Activated T-helper 1 cell treated with anti-CD3 and anti-CD28 coated beads, Interleukin-12 subunit alpha, Interleukin-12 subunit beta, Interleukin-2, Interleukin-4 antibody, amounts not matched to agents 30 ng/mL and 10 ng/mL and 1 ng/mL, durations not matched to agents 14 hours and 24 hours and 36 hours (primary cell): ENCODE measurements around the gene FKBP4. TPM values are rescaled to one million over a fixed set of nuclear protein-coding genes. Genes with fewer than 3 reads are reported as not detected.

Source experiments
- DNase-seq: peaks from one replicate; pipeline ENCODE4 v3.0.0; 2021; ENCODE audit warnings: low spot score
- H3K27ac Mint-ChIP-seq: one replicate; pipeline ENCODE4 v1.8.0; 2021; ENCODE audit warnings: mild to moderate bottlenecking, mixed read lengths
- H3K27me3 Mint-ChIP-seq: one replicate; pipeline ENCODE4 v1.8.0; 2022; ENCODE audit warnings: mild to moderate bottlenecking, moderate library complexity, mixed read lengths; ENCODE audit not compliant: insufficient read depth
- H3K36me3 Mint-ChIP-seq: one replicate; pipeline ENCODE4 v1.8.0; 2021; ENCODE audit warnings: low read depth, mixed read lengths
- H3K4me1 Mint-ChIP-seq: one replicate; pipeline ENCODE4 v1.8.0; 2021; ENCODE audit warnings: low read depth, mixed read lengths
- H3K4me3 Mint-ChIP-seq: one replicate; pipeline ENCODE4 v1.8.0; 2021; ENCODE audit warnings: mild to moderate bottlenecking, moderate library complexity, mixed read lengths
- H3K9me3 Mint-ChIP-seq: one replicate; pipeline ENCODE4 v1.8.0; 2021; ENCODE audit warnings: mixed read lengths
- intact Hi-C: fragments of 100-400 bp; cut with micrococcal nuclease; formaldehyde crosslinking; loops from one replicate; pipeline ENCODE4 v1.15.1; 2024
- total RNA-seq: library from RNA; stranded (reverse); gene quantifications from 2 replicates; pipeline ENCODE4 v1.2.3, GENCODE V29; 2022

FKBP4 gene
- total RNA-seq, 1 donor from 2014 or later, result 247 TPM

GRCh38 chr12:2829275-2829674, 34.5 kb downstream of the FKBP4 start:
- H3K27me3 Mint-ChIP-seq, result peaks cover under 1% of the 10 kb centered on the region
- intact Hi-C loops, result no loop called here

GRCh38 chr12:2832550-2833127, 37.9 kb downstream of the FKBP4 start:
- Mint-ChIP-seq H3K27ac (no peak overlapping the region), H3K4me3 (no peak overlapping the region), H3K36me3 (peaks cover 17% of the 10 kb centered on the region), H3K9me3 (no peaks in the 10 kb centered on the region), H3K4me1 (no peaks in the 10 kb centered on the region), H3K27me3 (peaks cover 2% of the 10 kb centered on the region)
- intact Hi-C loops, result no loop called here
- no peak for DNase-seq

More at GRCh38 chr12:2829275-2829674, 34.5 kb downstream of the FKBP4 start:
- Mint-ChIP-seq H3K27ac (no peak overlapping the region), H3K4me1 (no peaks in the 10 kb centered on the region), H3K36me3 (peaks cover 30% of the 10 kb centered on the region), H3K4me3 (no peak overlapping the region), H3K9me3 (no peaks in the 10 kb centered on the region)
- DNase-seq, result no peak

- no peak overlapping the region for H3K27ac Mint-ChIP-seq
- H3K9me3 Mint-ChIP-seq, result no peaks in the 10 kb centered on the region
- H3K36me3 Mint-ChIP-seq, result peaks cover 13% of the 10 kb centered on the region
- H3K4me1 Mint-ChIP-seq, result no peaks in the 10 kb centered on the region
- intact Hi-C loops, result no loop called here
- H3K4me3 Mint-ChIP-seq, result no peak overlapping the region
- no peak for DNase-seq
- peaks cover 2% of the 10 kb centered on the region for H3K27me3 Mint-ChIP-seq
Observed at GRCh38 chr12:2833327-2833726, 38.6 kb downstream of the FKBP4 start.

GRCh38 chr12:2833810-2834209, 39.0 kb downstream of the FKBP4 start:
- Mint-ChIP-seq H3K27ac (no peak overlapping the region), H3K4me1 (no peaks in the 10 kb centered on the region), H3K27me3 (peaks cover 2% of the 10 kb centered on the region), H3K4me3 (no peak overlapping the region), H3K9me3 (no peaks in the 10 kb centered on the region), H3K36me3 (peaks cover 13% of the 10 kb centered on the region)
- intact Hi-C loops, result no loop called here
- no peak for DNase-seq

- Mint-ChIP-seq H3K36me3 (peaks cover 13% of the 10 kb centered on the region), H3K27me3 (peaks cover 2% of the 10 kb centered on the region)
- intact Hi-C loops, result no loop called here
Observed at GRCh38 chr12:2834581-2835491, 40.1 kb downstream of the FKBP4 start, which contains the start of gene NRIP2. TSS of gene NRIP2 (minus strand) at chr12:2835035. CDS start at chr12:2834983, 52 bp downstream.

GRCh38 chr12:2835691-2836403, 41.1 kb downstream of the FKBP4 start:
- DNase-seq, result no peak
- Mint-ChIP-seq H3K4me3 (no peak overlapping the region), H3K4me1 (no peaks in the 10 kb centered on the region), H3K27me3 (peaks cover 2% of the 10 kb centered on the region), H3K36me3 (peaks cover 10% of the 10 kb centered on the region), H3K9me3 (no peaks in the 10 kb centered on the region), H3K27ac (no peak overlapping the region)
- intact Hi-C loops, result no loop called here

More at GRCh38 chr12:2834581-2835491, 40.1 kb downstream of the FKBP4 start, which contains the start of gene NRIP2:
- Mint-ChIP-seq H3K27ac (no peak within 1 kb of the TSS), H3K4me1 (no peaks in the 10 kb centered on the region), H3K4me3 (no peak within 1 kb of the TSS), H3K9me3 (no peaks in the 10 kb centered on the region)
- no peak for DNase-seq

GRCh38 chr12:2836574-2836973, 41.8 kb downstream of the FKBP4 start:
- no peak overlapping the region for H3K4me3 Mint-ChIP-seq
- intact Hi-C loops, result no loop called here
- no peak for DNase-seq
- H3K9me3 Mint-ChIP-seq, result no peaks in the 10 kb centered on the region
- H3K27me3 Mint-ChIP-seq, result peaks cover 2% of the 10 kb centered on the region
- H3K36me3 Mint-ChIP-seq, result peaks cover 9% of the 10 kb centered on the region
- no peak overlapping the region for H3K27ac Mint-ChIP-seq
- no peaks in the 10 kb centered on the region for H3K4me1 Mint-ChIP-seq

- Mint-ChIP-seq H3K27ac (no peak overlapping the region), H3K4me1 (no peaks in the 10 kb centered on the region), H3K27me3 (no peaks in the 10 kb centered on the region), H3K36me3 (peaks cover 3% of the 10 kb centered on the region), H3K4me3 (no peak overlapping the region), H3K9me3 (no peaks in the 10 kb centered on the region)
- intact Hi-C loops, result no loop called here
- no peak for DNase-seq
Observed at GRCh38 chr12:2841056-2841650, 46.4 kb downstream of the FKBP4 start.

- Mint-ChIP-seq H3K27ac (no peak overlapping the region), H3K27me3 (no peaks in the 10 kb centered on the region), H3K9me3 (no peaks in the 10 kb centered on the region), H3K4me3 (no peak overlapping the region), H3K36me3 (no peaks in the 10 kb centered on the region), H3K4me1 (no peaks in the 10 kb centered on the region)
- DNase-seq, result no peak
- intact Hi-C loops, result no loop called here
Observed at GRCh38 chr12:2842948-2843347, 48.2 kb downstream of the FKBP4 start.

- DNase-seq, result no peak
- Mint-ChIP-seq H3K27me3 (no peaks in the 10 kb centered on the region), H3K9me3 (no peaks in the 10 kb centered on the region), H3K4me1 (no peaks in the 10 kb centered on the region), H3K36me3 (no peaks in the 10 kb centered on the region), H3K27ac (no peak overlapping the region), H3K4me3 (no peak overlapping the region)
- intact Hi-C loops, result no loop called here
Observed at GRCh38 chr12:2844786-2845185, 50.0 kb downstream of the FKBP4 start.

GRCh38 chr12:2845280-2845679, 50.5 kb downstream of the FKBP4 start:
- intact Hi-C loops, result no loop called here
- no peak overlapping the region for H3K4me3 Mint-ChIP-seq
- no peak overlapping the region for H3K27ac Mint-ChIP-seq
- no peak for DNase-seq
- H3K27me3 Mint-ChIP-seq, result no peaks in the 10 kb centered on the region
- H3K9me3 Mint-ChIP-seq, result no peaks in the 10 kb centered on the region
- no peaks in the 10 kb centered on the region for H3K4me1 Mint-ChIP-seq
- H3K36me3 Mint-ChIP-seq, result no peaks in the 10 kb centered on the region

- H3K27me3 Mint-ChIP-seq, result no peaks in the 10 kb centered on the region
- H3K27ac Mint-ChIP-seq, result no peak overlapping the region
- intact Hi-C loops, result no loop called here
- no peaks in the 10 kb centered on the region for H3K4me1 Mint-ChIP-seq
- no peak overlapping the region for H3K4me3 Mint-ChIP-seq
- no peak for DNase-seq
- no peaks in the 10 kb centered on the region for H3K36me3 Mint-ChIP-seq
- no peaks in the 10 kb centered on the region for H3K9me3 Mint-ChIP-seq
Observed at GRCh38 chr12:2851931-2852330, 57.2 kb downstream of the FKBP4 start.
